PC-9 (cell line): Measurements from ENCODE around the gene MRPL17. TPM values are rescaled to one million over a fixed set of nuclear protein-coding genes. Genes with fewer than 3 reads are reported as not detected.

Experiments used
- BruUV-seq: library from RNA; stranded (reverse); fragments of 400-500 nt; replicated peaks from 2 replicates; lab custom pipeline; 2021; lab: Mats Ljungman, UMichigan
- CTCF ChIA-PET: fragments of 300-600 bp; sonication (Branson Sonifier 250); formaldehyde crosslinking; loops from one replicate; lab custom pipeline; 2022; ENCODE audit warnings: antibody characterized with exemption; lab: Charles Lee
- POLR2A ChIA-PET: fragments of 300-600 bp; sonication (Branson Sonifier 250); formaldehyde crosslinking; loops from one replicate; lab custom pipeline; 2022; ENCODE audit warnings: antibody characterized with exemption; ENCODE audit not compliant: unreplicated experiment; lab: Charles Lee
- DNase-seq, 2 experiments: peaks; one replicate each; pipeline versions ENCODE4 v3.0.0 to v3.0.0-alpha.2; 2015 to 2022; ENCODE audit warnings: mixed read lengths in 1 of 2
- H2AFZ ChIP-seq: fragments of 200-600 bp; sonication (generic); 2 replicates; pipeline ENCODE4 v1.8.1; 2017; ENCODE audit warnings: antibody characterized with exemption
- H3F3A ChIP-seq: fragments of 200-600 bp; sonication (generic); 2 replicates; pipeline ENCODE4 v1.8.1; 2017; ENCODE audit warnings: antibody characterized with exemption, mild to moderate bottlenecking, low read depth; ENCODE audit not compliant: insufficient read depth
- H3K27ac ChIP-seq: fragments of 200-600 bp; sonication (generic); 2 replicates; pipeline ENCODE4 v1.6.1; 2016; ENCODE audit warnings: mixed run types
- H3K27me3 ChIP-seq: fragments of 200-600 bp; sonication (generic); 2 replicates; pipeline ENCODE4 v1.6.1; 2016; ENCODE audit warnings: low read depth, mixed run types; ENCODE audit not compliant: insufficient read depth
- H3K36me3 ChIP-seq: fragments of 200-600 bp; sonication (generic); 2 replicates; pipeline ENCODE4 v1.6.1; 2016; ENCODE audit warnings: low read depth, mixed run types
- H3K4me1 ChIP-seq: fragments of 200-600 bp; sonication (generic); replicated peaks from 2 replicates; pipeline ENCODE4 v1.6.1; 2016; ENCODE audit warnings: mixed run types; ENCODE audit not compliant: insufficient read depth
- H3K4me2 ChIP-seq: fragments of 200-600 bp; sonication (generic); 2 replicates; pipeline ENCODE4 v1.6.1; 2017; ENCODE audit warnings: mixed run types
- H3K4me3 ChIP-seq: fragments of 200-600 bp; sonication (generic); 2 replicates; pipeline ENCODE4 v1.6.1; 2016; ENCODE audit warnings: mixed run types
- H3K79me2 ChIP-seq: fragments of 200-600 bp; sonication (generic); 2 replicates; pipeline ENCODE4 v1.6.1; 2017; ENCODE audit warnings: low read depth, mixed run types
- H3K9me2 ChIP-seq: fragments of 200-600 bp; sonication (generic); 2 replicates; pipeline ENCODE4 v1.8.1; 2017; ENCODE audit warnings: mild to moderate bottlenecking; ENCODE audit not compliant: insufficient read depth
- H3K9me3 ChIP-seq: fragments of 200-600 bp; sonication (generic); 2 replicates; pipeline ENCODE4 v1.8.1; 2016; ENCODE audit warnings: low read depth; ENCODE audit not compliant: insufficient read depth
- H4K20me1 ChIP-seq: fragments of 200-600 bp; sonication (generic); 2 replicates; pipeline ENCODE4 v1.8.1; 2017; ENCODE audit not compliant: insufficient read depth
- CTCF ChIP-seq: fragments of 200-600 bp; sonication (generic); conservative IDR thresholded peaks from 2 replicates; pipeline ENCODE4 v1.6.1; 2017; ENCODE audit warnings: mixed run types, antibody characterized with exemption, mild to moderate bottlenecking, moderate library complexity
- EZH2 ChIP-seq: fragments of 200-600 bp; sonication (generic); IDR thresholded peaks from 2 replicates; pipeline ENCODE4 v1.8.0; 2017; ENCODE audit warnings: antibody characterized with exemption, low read depth
- intact Hi-C: fragments of 100-400 bp; cut with micrococcal nuclease; formaldehyde crosslinking; loops from one replicate; pipeline ENCODE4 v1.10.0; 2022; ENCODE audit not compliant: unreplicated experiment
- total RNA-seq: library from RNA; stranded (reverse); gene quantifications from 2 replicates; pipeline ENCODE4 v1.2.3, GENCODE V29; 2021

MRPL17 gene
- total RNA-seq, 1 experiment from 2014 or later: 35.5 TPM

GRCh38 chr11:6635082-6635932, 47.8 kb downstream of the MRPL17 start:
- Histone ChIP-seq H3F3A (no peaks in the 10 kb centered on the region), H2AFZ (no peak overlapping the region), H3K36me3 (no peaks in the 10 kb centered on the region), H3K9me2 (no peaks in the 10 kb centered on the region), H3K27ac (no peak overlapping the region), H3K9me3 (no peaks in the 10 kb centered on the region), H3K4me3 (no peak overlapping the region), H3K79me2 (no peaks in the 10 kb centered on the region), H3K4me1 (no peaks in the 10 kb centered on the region; the same call in 1 of the 2 replicates), H4K20me1 (no peaks in the 10 kb centered on the region), H3K4me2 (no peak overlapping the region), H3K27me3 (no peaks in the 10 kb centered on the region)
- no peak for DNase-seq
- intact Hi-C loops: no loop called here
- TF ChIP-seq CTCF (no peak), EZH2 (no peak)
- ChIA-PET CTCF (no interaction called here), POLR2A (no interaction called here)
- no TSS peak for BruUV-seq

- no peaks in the 10 kb centered on the region for H4K20me1 ChIP-seq
- POLR2A ChIA-PET: no interaction called here
- no peak for DNase-seq
- H3K4me3 ChIP-seq: no peak overlapping the region
- no peak overlapping the region for H3K27ac ChIP-seq
- H3K9me3 ChIP-seq: no peaks in the 10 kb centered on the region
- BruUV-seq: no TSS peak
- H3K27me3 ChIP-seq: no peaks in the 10 kb centered on the region
- no peaks in the 10 kb centered on the region for H3K79me2 ChIP-seq
- intact Hi-C loops: no loop called here
- CTCF ChIA-PET: no interaction called here
- H3K4me1 ChIP-seq: no peaks in the 10 kb centered on the region; the same call in 1 of the 2 replicates
- no peaks in the 10 kb centered on the region for H3K36me3 ChIP-seq
- H3F3A ChIP-seq: no peaks in the 10 kb centered on the region
- no peak overlapping the region for H3K4me2 ChIP-seq
- H2AFZ ChIP-seq: no peak overlapping the region
- H3K9me2 ChIP-seq: no peaks in the 10 kb centered on the region
- TF ChIP-seq CTCF (no peak), EZH2 (no peak)
Measured at GRCh38 chr11:6634534-6634933, 48.6 kb downstream of the MRPL17 start.

- Histone ChIP-seq H3F3A (no peaks in the 10 kb centered on the region), H3K4me2 (no peak overlapping the region), H3K27me3 (no peaks in the 10 kb centered on the region), H3K79me2 (no peaks in the 10 kb centered on the region), H3K27ac (no peak overlapping the region), H2AFZ (no peak overlapping the region), H3K4me1 (no peaks in the 10 kb centered on the region; the same call in 1 of the 2 replicates), H3K9me3 (no peaks in the 10 kb centered on the region), H3K4me3 (no peak overlapping the region), H3K9me2 (no peaks in the 10 kb centered on the region), H3K36me3 (no peaks in the 10 kb centered on the region), H4K20me1 (no peaks in the 10 kb centered on the region)
- BruUV-seq: no TSS peak
- TF ChIP-seq EZH2: no peak
- no peak for TF ChIP-seq CTCF
- ChIA-PET CTCF (no interaction called here), POLR2A (no interaction called here)
- no peak for DNase-seq
- intact Hi-C loops: no loop called here
Measured at GRCh38 chr11:6633422-6634408, 49.4 kb downstream of the MRPL17 start.
